Gastrocnemius medialis (tissue), 4 donors: Measurements from ENCODE around the gene GCDH. TPM values are rescaled to one million over a fixed set of nuclear protein-coding genes. Genes with fewer than 3 reads are reported as not detected.

ENCODE experiments used
- ATAC-seq, 2 donors: fragments of 150-250 bp; one replicate each; pipeline ENCODE4 v1.9.1; 2016
- DNase-seq, 2 donors: peaks; one replicate each; pipeline ENCODE4 v3.0.0-alpha.2; 2019
- H3K27ac ChIP-seq, 4 donors: fragments of 200-600 bp; sonication (generic); 1 replicate in 1 of 4; 2 replicates in 3 of 4; pipeline ENCODE4 v1.5.1; 2016 to 2018; ENCODE audit warnings: mild to moderate bottlenecking in 2 of 4, moderate library complexity in 1 of 4
- H3K27me3 ChIP-seq, 3 donors: fragments of 200-600 bp; sonication (generic) in 2 of 3; 1 replicate in 1 of 3; 2 replicates in 2 of 3; pipeline versions ENCODE4 v1.5.1 to v1.6.0; 2016 to 2019; ENCODE audit warnings: mild to moderate bottlenecking in 1 of 3, moderate library complexity in 1 of 3
- H3K36me3 ChIP-seq, 2 donors: fragments of 200-600 bp; sonication (generic) in 1 of 2; one replicate each; pipeline ENCODE4 v1.5.1; 2017 to 2018
- H3K4me1 ChIP-seq, 2 donors: fragments of 200-600 bp; sonication (generic) in 1 of 2; one replicate each; pipeline ENCODE4 v1.5.1; 2016 to 2017; ENCODE audit warnings: mild to moderate bottlenecking in 2 of 2
- H3K4me3 ChIP-seq, 4 donors: fragments of 200-600 bp; sonication (generic) in 3 of 4; 1 replicate in 1 of 4; 2 replicates in 3 of 4; pipeline ENCODE4 v1.5.1; 2016 to 2019; ENCODE audit warnings: mild to moderate bottlenecking in 2 of 4
- H3K9me3 ChIP-seq, 3 donors: fragments of 200-600 bp; sonication (generic) in 2 of 3; 1 replicate in 1 of 3; 2 replicates in 2 of 3; pipeline ENCODE4 v1.5.1; 2016 to 2019
- CTCF ChIP-seq, 5 experiments: fragments of 450-650 bp in 3 of 5; fragments of 200-600 bp in 2 of 5; sonication (generic) in 2 of 5; IDR thresholded peaks in 4 of 5; conservative IDR thresholded peaks in 1 of 5; 1 replicate in 4 of 5; 2 replicates in 1 of 5; pipeline ENCODE4 v1.5.1; 2016 to 2019; ENCODE audit warnings: antibody characterized with exemption in 5 of 5, mild to moderate bottlenecking in 3 of 5, moderate library complexity in 3 of 5
- POLR2A ChIP-seq, 2 donors: fragments of 450-650 bp; IDR thresholded peaks; one replicate each; pipeline ENCODE4 v1.6.1; 2017; ENCODE audit warnings: antibody characterized with exemption in 2 of 2, mild to moderate bottlenecking in 2 of 2, moderate library complexity in 2 of 2
- in situ Hi-C, 4 donors: fragments of 200-750 bp; cut with MboI; loops; one replicate each; pipeline versions ENCODE4 v1.15.0 to v1.8.0; 2017; ENCODE audit warnings: low sequenced_read_pairs in 4 of 4
- intact Hi-C: fragments of 100-400 bp; cut with DNase I; formaldehyde crosslinking; loops from one replicate; pipeline ENCODE4 v1.15.1; 2023; ENCODE audit warnings: low total_unique reads
- microRNA-seq, 2 donors: library from miRNA; unstranded; fragments of <30 nt; microRNA quantifications; one replicate each; pipeline ENCODE4, GENCODE V29; 2016; ENCODE audit warnings: borderline replicate concordance in 2 of 2
- total RNA-seq, 4 donors: library from RNA; depleted of rRNA; stranded (reverse); fragments of >200 nt; gene quantifications; one replicate each; pipeline versions ENCODE4 v1.1.0 to v1.2.3, GENCODE V29; 2016

GCDH gene
- total RNA-seq, 4 donors from 2014 or later: 35.6 to 83.8 (median 54.1) TPM

- Histone ChIP-seq H3K36me3 (peaks cover 0 to 71% of the 10 kb centered on the region in 2 donors), H3K4me1 (peaks cover 43 to 47% of the 10 kb centered on the region in 2 donors), H3K27ac (peak overlapping the region; percentile 57 to 99 (median 96)), H3K27me3 (no peaks in the 10 kb centered on the region), H3K4me3 (no peak overlapping the region), H3K9me3 (no peaks in the 10 kb centered on the region)
- no peak for TF ChIP-seq CTCF (IDR thresholded peaks at IDR 0.05 in 4 of 5, conservative IDR thresholded peaks at IDR 0.05 in 1 of 5)
- no peak for TF ChIP-seq POLR2A (IDR thresholded peaks at IDR 0.05)
- intact Hi-C loops: loop anchor here (10.0 kb wide), 1 partner anchor 896 kb away; no protein-coding TSS in a partner anchor
- DNase-seq (no peak), ATAC-seq (no peak)
- in situ Hi-C loops: no loop called here
These were observed 57.8 kb downstream of the GCDH start for GRCh38 chr19:12948612-12949362.

Small RNA genes lying within 50 kb of the gene (microRNA-seq; reads per million reads assigned to microRNA genes)
- gene MIR5695 (0 reads per million in 2 donors), gene MIR6515 (0.85 to 1.2 reads per million in 2 donors), gene MIR6794 (0 reads per million in 2 donors)

Other genes with a start within 250 kb of the GCDH start
- 10 to 100 TPM; 18.0 to 34.2 (median 29.3) TPM for gene MAN2B1, start 224.4 kb upstream of the GCDH start, total RNA-seq
- 1 to 10 TPM; 2.2 to 8.4 (median 3.7) TPM for gene WDR83, start 224.4 kb upstream of the GCDH start, total RNA-seq
- gene DHPS, start 209.3 kb upstream of the GCDH start, total RNA-seq: 100 to 1,000 TPM; 115 to 184 (median 127) TPM
- not detected for gene GNG14, start 203.2 kb upstream of the GCDH start, total RNA-seq
- 1 to 10 TPM; 2.5 to 5.8 (median 3.3) TPM for gene FBXW9, start 194.5 kb upstream of the GCDH start, total RNA-seq
- gene TNPO2, start 167.2 kb upstream of the GCDH start, total RNA-seq: 10 to 100 TPM; 32.1 to 49.9 (median 42.0) TPM
- 100 to 1,000 TPM; 260 to 354 (median 297) TPM for gene TRIR, start 156.5 kb upstream of the GCDH start, total RNA-seq
- gene GET3, start 153.7 kb upstream of the GCDH start, total RNA-seq: 10 to 100 TPM; 52.6 to 85.1 (median 70.5) TPM
- under 1 TPM in 1 of 4 donors, not detected in 3; 0.63 TPM for gene BEST2, start 139.4 kb upstream of the GCDH start, total RNA-seq
- 10 to 100 TPM; 12.3 to 23.4 (median 17.6) TPM for gene HOOK2, start 115.6 kb upstream of the GCDH start, total RNA-seq
- 100 to 1,000 TPM in 2 of 4 donors, 10 to 100 TPM in 2; 59.0 to 200 (median 128) TPM for gene JUNB, start 99.7 kb upstream of the GCDH start, total RNA-seq
- 100 to 1,000 TPM; 357 to 551 (median 406) TPM for gene PRDX2, start 89.4 kb upstream of the GCDH start, total RNA-seq
- gene THSD8, start 89.1 kb upstream of the GCDH start, total RNA-seq: not detected
- 1 to 10 TPM; 1.0 to 3.9 (median 2.4) TPM for gene RNASEH2A, start 84.6 kb upstream of the GCDH start, total RNA-seq
- gene RTBDN, start 56.6 kb upstream of the GCDH start, total RNA-seq: not detected
- not detected for gene MAST1, start 52.6 kb upstream of the GCDH start, total RNA-seq
- 10 to 100 TPM; 11.9 to 44.3 (median 15.4) TPM for gene DNASE2, start 9.7 kb upstream of the GCDH start, total RNA-seq
- gene KLF1, start 4.0 kb upstream of the GCDH start, total RNA-seq: not detected
- not detected for gene SYCE2, start 28.1 kb downstream of the GCDH start, total RNA-seq
- gene FARSA, start 42.6 kb downstream of the GCDH start, total RNA-seq: 10 to 100 TPM; 40.7 to 68.8 (median 62.3) TPM
- 100 to 1,000 TPM; 110 to 195 (median 135) TPM for gene CALR, start 47.4 kb downstream of the GCDH start, total RNA-seq
- gene RAD23A, start 54.7 kb downstream of the GCDH start, total RNA-seq: 100 to 1,000 TPM; 618 to 949 (median 780) TPM
- gene GADD45GIP1, start 66.1 kb downstream of the GCDH start, total RNA-seq: 10 to 100 TPM; 50.7 to 71.0 (median 61.4) TPM
- not detected for gene DAND5, start 78.4 kb downstream of the GCDH start, total RNA-seq
- gene NFIX, start 104.3 kb downstream of the GCDH start, total RNA-seq: 100 to 1,000 TPM in 2 of 4 donors, 10 to 100 TPM in 2; 31.9 to 128 (median 105) TPM
- 1 to 10 TPM; 2.6 to 5.0 (median 3.1) TPM for gene LYL1, start 211.7 kb downstream of the GCDH start, total RNA-seq
- 10 to 100 TPM; 31.7 to 47.9 (median 45.0) TPM for gene TRMT1, start 225.6 kb downstream of the GCDH start, total RNA-seq
- gene NACC1, start 227.1 kb downstream of the GCDH start, total RNA-seq: 10 to 100 TPM; 36.3 to 81.3 (median 49.4) TPM